H9 (cell line): ENCODE data around the gene ZNF215. TPM values are rescaled to one million over a fixed set of nuclear protein-coding genes. Genes with fewer than 3 reads are reported as not detected.

Experiments used
- DNase-seq: peaks from one replicate; pipeline ENCODE4 v3.0.0-alpha.2; 2017
- H2AFZ ChIP-seq: one replicate; pipeline ENCODE4 v1.6.1; 2013; ENCODE audit warnings: mild to moderate bottlenecking, low read length, control low read depth, moderate library complexity
- H2AK5ac ChIP-seq: 2 replicates; pipeline ENCODE4 v1.6.1; 2013; ENCODE audit warnings: low read length, control low read depth, mixed read lengths; ENCODE audit not compliant: insufficient read length
- H2BK120ac ChIP-seq: one replicate; pipeline ENCODE4 v1.6.1; 2013; ENCODE audit warnings: low read depth, mild to moderate bottlenecking, low read length, control low read depth, inconsistent platforms; ENCODE audit not compliant: poor library complexity, severe bottlenecking
- H2BK12ac ChIP-seq: 2 replicates; pipeline ENCODE4 v1.6.1; 2013; ENCODE audit warnings: low read length, control low read depth, mixed read lengths, low read depth; ENCODE audit not compliant: insufficient read length
- H2BK15ac ChIP-seq: 2 replicates; pipeline ENCODE4 v1.6.1; 2013; ENCODE audit warnings: low read depth, low read length, control low read depth
- H2BK20ac ChIP-seq: one replicate; pipeline ENCODE4 v1.6.1; 2013; ENCODE audit warnings: low read depth, mild to moderate bottlenecking, low read length, control low read depth, inconsistent platforms; ENCODE audit not compliant: poor library complexity, severe bottlenecking
- H2BK5ac ChIP-seq: 2 replicates; pipeline ENCODE4 v1.6.1; 2013; ENCODE audit warnings: low read length, control low read depth, mixed read lengths; ENCODE audit not compliant: insufficient read length
- H3K14ac ChIP-seq: 2 replicates; pipeline ENCODE4 v1.6.1; 2013; ENCODE audit warnings: low read length, control low read depth; ENCODE audit not compliant: insufficient read depth
- H3K18ac ChIP-seq: 2 replicates; pipeline ENCODE4 v1.6.1; 2013; ENCODE audit warnings: low read depth, mild to moderate bottlenecking, mixed read lengths, low read length, control low read depth; ENCODE audit not compliant: insufficient read length
- H3K23ac ChIP-seq: 2 replicates; pipeline ENCODE4 v1.6.1; 2013; ENCODE audit warnings: low read length, control low read depth, mixed read lengths, low read depth; ENCODE audit not compliant: insufficient read length
- H3K23me2 ChIP-seq: 2 replicates; pipeline ENCODE4 v1.6.1; 2013; ENCODE audit warnings: low read depth, mild to moderate bottlenecking, mixed read lengths, low read length, control low read depth; ENCODE audit not compliant: insufficient read length, poor library complexity, severe bottlenecking
- H3K27ac ChIP-seq: 2 replicates; pipeline ENCODE4 v1.5.1; 2013; ENCODE audit warnings: low read length, control low read depth, mixed read lengths, low read depth; ENCODE audit not compliant: insufficient read length
- H3K27me3 ChIP-seq: 2 replicates; pipeline ENCODE4 v1.6.1; 2013; ENCODE audit warnings: low read length, control low read depth, inconsistent platforms; ENCODE audit not compliant: insufficient read depth
- H3K4ac ChIP-seq: 2 replicates; pipeline ENCODE4 v1.6.1; 2013; ENCODE audit warnings: low read depth, mild to moderate bottlenecking, control low read depth, inconsistent platforms, low read length, moderate library complexity
- H3K4me1 ChIP-seq: 2 replicates; pipeline ENCODE4 v1.6.1; 2013; ENCODE audit warnings: low read length, control low read depth, inconsistent platforms; ENCODE audit not compliant: insufficient read depth
- H3K4me2 ChIP-seq: 2 replicates; pipeline ENCODE4 v1.6.1; 2013; ENCODE audit warnings: low read length, control low read depth, mixed read lengths; ENCODE audit not compliant: insufficient read length, insufficient read depth
- H3K56ac ChIP-seq: 2 replicates; pipeline ENCODE4 v1.6.1; 2013; ENCODE audit warnings: low read depth, mild to moderate bottlenecking, mixed read lengths, low read length, control low read depth; ENCODE audit not compliant: insufficient read length
- H3K79me1 ChIP-seq: 2 replicates; pipeline ENCODE4 v1.6.1; 2013; ENCODE audit warnings: low read depth, mild to moderate bottlenecking, moderate library complexity, low read length, control low read depth, inconsistent platforms; ENCODE audit not compliant: insufficient read depth, poor library complexity, severe bottlenecking
- H3K79me2 ChIP-seq: 2 replicates; pipeline ENCODE4 v1.6.1; 2013; ENCODE audit warnings: low read length, control low read depth, inconsistent platforms; ENCODE audit not compliant: insufficient read depth
- H3K9ac ChIP-seq: 2 replicates; pipeline ENCODE4 v1.6.1; 2013; ENCODE audit warnings: low read length, control low read depth, mixed read lengths; ENCODE audit not compliant: insufficient read length; ENCODE audit errors: extremely low read depth
- H3K9me3 ChIP-seq: one replicate; pipeline ENCODE4 v1.6.1; 2013; ENCODE audit warnings: low read depth, low read length, inconsistent platforms; ENCODE audit not compliant: control insufficient read depth
- H3T11ph ChIP-seq: one replicate; pipeline ENCODE4 v1.6.1; 2013; ENCODE audit warnings: mild to moderate bottlenecking, low read length, control low read depth, inconsistent platforms
- H4K20me1 ChIP-seq: one replicate; pipeline ENCODE4 v1.6.1; 2013; ENCODE audit not compliant: control insufficient read depth, insufficient read length, insufficient read depth
- H4K5ac ChIP-seq: 2 replicates; pipeline ENCODE4 v1.6.1; 2013; ENCODE audit warnings: low read depth, mild to moderate bottlenecking, mixed read lengths, low read length, control low read depth; ENCODE audit not compliant: insufficient read length
- H4K8ac ChIP-seq: replicated peaks from 2 replicates; pipeline ENCODE4 v1.6.1; 2013; ENCODE audit warnings: low read length, control low read depth, mixed read lengths, low read depth; ENCODE audit not compliant: insufficient read length
- H4K91ac ChIP-seq: 2 replicates; pipeline ENCODE4 v1.6.1; 2013; ENCODE audit warnings: low read depth, mild to moderate bottlenecking, moderate library complexity, mixed read lengths, low read length, control low read depth; ENCODE audit not compliant: insufficient read length
- H3K27ac Mint-ChIP-seq, 3 experiments: 2 replicates in 2 of 3; 3 replicates in 1 of 3; pipeline ENCODE4 v1.8.0; 2020 to 2021; ENCODE audit warnings: mixed read lengths in 3 of 3, mild to moderate bottlenecking in 1 of 3, moderate library complexity in 1 of 3
- H3K27me3 Mint-ChIP-seq: 2 replicates; pipeline ENCODE4 v1.8.0; 2021; ENCODE audit warnings: low read depth, mild to moderate bottlenecking, moderate library complexity, mixed read lengths
- H3K36me3 Mint-ChIP-seq, 3 experiments: 2 replicates in 2 of 3; 3 replicates in 1 of 3; pipeline ENCODE4 v1.8.0; 2020 to 2021; ENCODE audit warnings: low read depth in 3 of 3, mixed read lengths in 3 of 3; ENCODE audit not compliant: insufficient read depth in 1 of 3
- H3K4me1 Mint-ChIP-seq, 2 experiments: 2 replicates each; pipeline ENCODE4 v1.8.0; 2020; ENCODE audit warnings: mixed read lengths in 2 of 2
- H3K4me3 Mint-ChIP-seq, 2 experiments: 2 replicates in 1 of 2; 3 replicates in 1 of 2; pipeline ENCODE4 v1.8.0; 2020 to 2021; ENCODE audit warnings: mild to moderate bottlenecking in 2 of 2, mixed read lengths in 2 of 2, moderate library complexity in 1 of 2
- H3K9me3 Mint-ChIP-seq, 2 experiments: 2 replicates in 1 of 2; 3 replicates in 1 of 2; pipeline ENCODE4 v1.8.0; 2020; ENCODE audit warnings: mild to moderate bottlenecking in 2 of 2, mixed read lengths in 2 of 2, moderate library complexity in 1 of 2
- CTCF ChIP-seq: fragments of 200-600 bp; sonication (generic); conservative IDR thresholded peaks from 3 replicates; pipeline ENCODE4 v1.8.0; 2021; ENCODE audit warnings: antibody characterized with exemption, mild to moderate bottlenecking
- WGBS: extraction: QIAGEN DNeasy Blood & Tissue Kit; methylation state at CpG from one replicate; pipeline ENCODE4 v1.1.7; 2013; ENCODE audit warnings: missing lambda C conversion rate, low lambda C conversion rate, mixed read lengths; ENCODE audit not compliant: insufficient read length; ENCODE audit errors: extremely low coverage; 5-methylcytosine and 5-hydroxymethylcytosine counted together
- total RNA-seq: library from RNA; stranded (reverse); gene quantifications from 2 replicates; pipeline ENCODE4 v1.2.1, GENCODE V29; 2021

Gene ZNF215
- total RNA-seq, 1 experiment from 2014 or later, result 18.0 TPM

- H4K20me1 ChIP-seq, result no peaks in the 10 kb centered on the region
- no peaks in the 10 kb centered on the region; the same call in 1 of the 2 replicates for H3K4me1 ChIP-seq
- Mint-ChIP-seq H3K9me3 (no peaks in the 10 kb centered on the region), H3K4me3 (no peak within 1 kb of the TSS), H3K27me3 (no peaks in the 10 kb centered on the region; the same call in 1 of the 2 replicates), H3K36me3 (no peaks in the 10 kb centered on the region), H3K4me1 (no peaks in the 10 kb centered on the region), H3K27ac (no peak within 1 kb of the TSS)
- H3K4ac ChIP-seq, result no peak within 1 kb of the TSS
- H4K8ac ChIP-seq, result no peak within 1 kb of the TSS
- no peak within 1 kb of the TSS for H3T11ph ChIP-seq
- H2BK120ac ChIP-seq, result no peak within 1 kb of the TSS
- H2BK20ac ChIP-seq, result no peak within 1 kb of the TSS
- TF ChIP-seq CTCF, result no peak
- H3K14ac ChIP-seq, result no peak within 1 kb of the TSS
- no peak within 1 kb of the TSS for H3K56ac ChIP-seq
- H3K79me2 ChIP-seq, result no peaks in the 10 kb centered on the region
- WGBS, result no CpG with 5 or more reads among the region's 2 CpGs
- H3K9ac ChIP-seq, result no peak within 1 kb of the TSS
- no peaks in the 10 kb centered on the region for H3K27me3 ChIP-seq
- H4K5ac ChIP-seq, result no peak within 1 kb of the TSS
- H4K91ac ChIP-seq, result no peak within 1 kb of the TSS
- H3K9me3 ChIP-seq, result no peaks in the 10 kb centered on the region
- H3K23ac ChIP-seq, result no peak within 1 kb of the TSS
- no peak within 1 kb of the TSS for H2AFZ ChIP-seq
- H2BK12ac ChIP-seq, result no peak within 1 kb of the TSS
- no peak within 1 kb of the TSS for H2BK5ac ChIP-seq
- H3K18ac ChIP-seq, result no peak within 1 kb of the TSS
- H3K23me2 ChIP-seq, result no peaks in the 10 kb centered on the region
- no peak for DNase-seq
- H3K79me1 ChIP-seq, result no peaks in the 10 kb centered on the region
- H2BK15ac ChIP-seq, result no peak within 1 kb of the TSS
- no peak within 1 kb of the TSS for H3K4me2 ChIP-seq
- no peak within 1 kb of the TSS for H3K27ac ChIP-seq
- H2AK5ac ChIP-seq, result no peak within 1 kb of the TSS
Measured at GRCh38 chr11:6892400-6892799, 33.8 kb upstream of the ZNF215 start, which contains the start of gene OR2D2. OR2D2 (minus strand) TSS chr11:6892500; CDS start chr11:6892500, 0 bp downstream.
